Left renal pelvis (tissue), 4 donors: ENCODE data around the gene ZNF561. TPM values are rescaled to one million over a fixed set of nuclear protein-coding genes. Genes with fewer than 3 reads are reported as not detected.
"Not testable (repeated sequence)": the region's sequence is repeated elsewhere in the genome, so short reads cannot be mapped to it uniquely, and the experiment has no call there.

Experiments
- DNase-seq, 4 donors: peaks; one replicate each; pipeline ENCODE4 v3.0.0-alpha.2; 2013; ENCODE audit warnings: low read depth in 4 of 4, low spot score in 3 of 4
- polyA plus RNA-seq, 4 donors: library from polyadenylated mRNA; unstranded; fragments of 120-200 nt; gene quantifications; one replicate each; pipeline ENCODE4 v1.2.1, GENCODE V29; 2013; ENCODE audit not compliant: insufficient read length in 4 of 4

Gene ZNF561
- 10 to 100 TPM; 53.9 to 62.5 (median 61.6) TPM for polyA plus RNA-seq

DNA sequence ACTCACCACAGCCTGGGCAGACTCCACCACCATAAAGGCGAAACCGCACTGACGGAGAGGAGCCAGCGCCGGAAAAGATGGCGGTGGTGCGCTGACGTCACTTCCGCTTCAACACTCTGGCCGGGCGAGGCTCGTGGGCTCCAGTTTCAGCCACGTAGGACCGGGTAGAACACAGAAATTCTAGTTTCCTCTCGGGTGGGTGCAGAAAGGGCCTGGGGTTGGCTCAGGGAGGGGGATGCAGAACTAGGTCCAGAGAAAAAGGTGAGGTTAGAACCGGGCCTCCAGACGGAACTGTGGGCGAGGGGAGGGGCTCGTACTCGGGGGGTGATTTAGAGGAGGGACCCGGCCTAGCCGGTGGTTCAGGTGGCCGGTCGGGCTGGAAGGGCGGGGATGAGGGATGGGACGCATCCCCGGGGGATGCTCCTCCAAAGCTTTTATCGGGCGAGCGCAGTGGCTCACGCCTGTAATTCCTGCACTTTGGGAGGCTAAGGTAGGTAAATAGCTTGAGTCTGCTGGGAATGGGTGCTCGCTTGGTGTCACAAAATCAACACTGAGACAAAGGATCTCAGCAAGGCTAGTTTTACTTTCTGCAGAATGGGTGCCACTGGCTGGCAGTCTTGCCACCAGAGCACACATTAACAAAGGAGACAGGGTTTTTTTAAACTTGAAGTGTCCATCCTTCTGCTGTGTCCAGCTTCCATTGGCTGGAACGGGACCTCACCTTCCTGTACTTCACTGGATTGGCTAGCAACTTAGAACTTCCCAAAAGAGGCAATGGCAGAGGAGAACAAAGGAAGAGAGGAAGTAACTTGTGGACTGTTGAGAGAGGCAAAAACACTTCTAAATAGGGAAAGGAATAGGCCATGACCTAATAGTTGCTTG is at the start of gene ZNF561:
Gene ZNF561 (minus strand): TSS at position 77 of the 882 bp plus-strand sequence. CDS start 1,776 bp downstream, outside the sequence.
- DNase-seq = peak; percentile 77 to 90 (median 82)

DNA sequence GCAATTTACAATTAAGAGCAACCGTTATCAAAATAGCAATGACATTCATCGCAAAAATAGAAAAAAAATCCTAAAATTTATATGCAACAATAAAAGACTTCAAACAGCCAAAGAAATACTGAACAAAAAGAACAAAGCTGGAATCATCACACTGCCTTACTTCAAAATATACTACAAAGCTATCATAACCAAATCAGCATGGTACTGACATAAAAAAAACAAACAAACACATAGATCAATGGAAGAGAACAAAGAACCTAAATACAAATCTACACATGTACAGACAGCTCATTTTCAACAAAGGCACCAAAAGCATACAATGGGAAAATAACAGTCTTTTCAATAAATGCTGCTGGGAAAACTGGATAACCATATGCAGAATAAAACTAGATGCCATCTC is 47.5 kb upstream of the ZNF561 start:
- no peak for DNase-seq

DNA sequence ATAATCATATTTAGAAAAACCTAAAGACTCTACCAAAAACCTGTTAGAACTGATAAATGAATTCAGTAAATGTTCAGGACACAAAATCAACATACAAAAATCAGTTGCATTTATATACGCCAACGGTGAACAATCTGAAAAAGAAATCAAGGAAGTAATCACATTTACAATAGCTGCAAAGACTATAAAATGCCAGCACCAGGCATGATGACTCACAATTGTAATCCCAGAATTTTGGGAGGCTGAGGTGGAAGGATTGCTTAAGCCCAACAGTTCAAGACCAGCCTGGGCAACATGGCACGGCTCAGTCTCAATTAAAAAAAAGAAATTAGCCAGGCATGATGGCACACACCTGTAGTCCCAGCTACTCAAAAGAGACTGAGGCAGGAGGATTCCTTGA is 46.9 kb upstream of the ZNF561 start:
- DNase-seq = no peak

DNA sequence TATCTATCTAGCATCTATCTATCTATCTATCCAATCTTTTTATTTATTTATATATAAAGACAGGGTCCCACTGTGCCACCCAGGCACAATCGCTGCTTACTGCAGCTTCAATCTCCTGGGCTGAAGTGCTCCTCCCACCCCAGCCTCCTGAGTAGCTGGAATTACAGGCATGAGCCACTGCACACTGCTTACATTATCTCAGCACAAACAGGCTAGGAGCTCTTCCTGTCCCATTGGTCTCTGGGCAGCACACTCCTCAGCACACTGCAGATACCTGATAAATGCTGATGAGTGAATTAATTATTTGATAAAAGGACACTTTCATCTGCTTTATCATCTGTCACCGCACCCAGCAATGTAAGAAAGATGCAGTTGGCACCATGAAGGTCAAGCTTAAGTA is 37.7 kb upstream of the ZNF561 start:
- no peak for DNase-seq

DNA sequence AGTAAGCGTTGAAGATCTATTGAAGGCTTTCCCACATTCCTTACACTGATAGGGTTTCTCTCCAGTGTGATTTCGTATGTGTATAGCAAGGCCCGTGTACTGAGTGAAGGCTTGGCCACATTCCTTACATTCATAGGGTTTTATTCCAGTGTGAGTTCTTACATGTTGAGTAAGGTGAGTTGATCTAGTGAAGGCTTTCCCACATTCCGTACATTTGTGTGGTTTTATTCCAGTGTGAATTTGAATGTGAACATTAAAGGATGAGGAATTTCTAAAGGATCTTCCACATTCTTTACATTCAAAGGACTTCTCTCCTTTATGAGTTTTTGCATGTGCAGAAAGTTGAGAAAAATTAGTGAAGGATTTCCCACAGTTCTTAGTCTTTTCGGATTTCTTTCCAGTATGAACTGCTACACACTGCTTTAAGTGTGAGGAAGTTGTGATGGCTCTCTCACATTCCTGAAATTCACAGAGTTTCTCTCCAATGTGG is 32.1 kb upstream of the ZNF561 start:
- DNase-seq = not testable (repeated sequence)

DNA sequence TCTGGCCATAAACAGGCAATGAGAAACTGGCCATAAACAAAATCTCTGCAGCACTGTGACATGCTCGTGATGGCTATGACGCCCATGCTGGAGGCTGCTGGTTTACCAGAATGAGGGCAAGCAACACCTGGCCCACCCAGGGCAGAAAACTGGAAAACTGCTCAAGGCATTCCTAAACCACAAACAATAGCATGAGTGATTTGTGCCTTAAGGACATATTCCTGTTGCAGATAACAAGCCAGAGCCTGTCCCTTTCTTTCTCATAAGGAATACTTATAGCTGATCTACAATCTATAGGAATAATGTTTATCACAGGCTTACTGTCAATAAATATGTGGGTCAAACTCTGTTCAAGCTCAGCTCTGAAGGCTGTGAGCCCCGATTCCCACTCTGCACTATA is 30.4 kb upstream of the ZNF561 start:
- DNase-seq = not testable (repeated sequence)

DNA sequence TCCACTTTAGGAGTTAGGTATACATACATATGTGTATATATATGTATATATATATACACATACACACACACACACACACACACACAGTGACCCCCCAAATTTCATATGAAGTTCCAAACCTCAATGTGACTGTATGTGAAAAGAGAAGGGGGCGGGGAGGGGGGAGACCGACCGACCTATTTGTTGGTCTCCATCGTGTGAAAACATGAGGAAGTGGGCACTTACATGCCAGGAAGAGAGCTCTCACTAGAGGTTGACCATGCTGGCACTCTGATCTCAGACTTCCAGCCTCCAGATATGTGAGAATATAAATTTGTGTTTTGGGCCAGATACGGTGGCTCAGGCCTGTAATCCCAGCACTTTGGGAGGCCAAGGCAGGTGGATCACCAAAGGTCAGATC is 29.3 kb upstream of the ZNF561 start:
- DNase-seq = no peak

DNA sequence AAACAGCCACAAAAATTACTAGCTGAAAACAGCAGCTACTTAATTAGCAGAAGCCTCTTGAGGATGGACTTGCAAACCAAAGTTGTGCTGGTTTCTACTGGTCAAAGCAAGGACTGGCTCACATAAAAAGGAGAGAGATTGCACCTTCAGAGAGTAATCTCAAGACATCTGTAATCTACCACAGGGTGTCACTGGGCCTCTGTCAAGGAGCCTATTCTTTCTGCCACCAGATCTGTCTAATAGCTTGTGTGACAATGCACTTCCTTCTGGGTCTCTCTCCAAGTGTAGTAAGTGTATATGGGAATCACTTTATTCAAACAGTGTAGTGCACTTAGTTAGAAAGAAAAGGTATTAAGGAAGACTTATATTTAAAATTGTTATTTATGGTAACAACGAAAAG is 24.4 kb upstream of the ZNF561 start:
- no peak for DNase-seq

DNA sequence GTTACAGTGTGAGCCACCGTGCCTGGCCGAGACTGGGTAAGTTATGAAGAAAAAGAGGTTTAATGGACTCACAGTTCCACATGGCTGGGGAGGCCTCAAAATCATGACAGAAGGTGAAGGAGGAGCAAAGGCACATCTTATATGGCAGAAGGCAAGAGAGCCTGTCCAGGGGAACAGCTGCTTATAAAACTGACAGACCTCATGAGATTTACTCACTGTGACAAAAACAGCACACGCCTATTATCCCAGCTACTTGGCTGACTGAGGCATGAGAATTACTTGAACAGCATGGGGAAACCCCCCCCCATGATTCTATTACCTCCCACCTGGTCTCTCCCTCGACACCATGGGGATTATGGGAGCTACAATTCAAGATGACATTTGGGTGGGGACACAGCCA is 23.4 kb upstream of the ZNF561 start:
- no peak for DNase-seq

DNA sequence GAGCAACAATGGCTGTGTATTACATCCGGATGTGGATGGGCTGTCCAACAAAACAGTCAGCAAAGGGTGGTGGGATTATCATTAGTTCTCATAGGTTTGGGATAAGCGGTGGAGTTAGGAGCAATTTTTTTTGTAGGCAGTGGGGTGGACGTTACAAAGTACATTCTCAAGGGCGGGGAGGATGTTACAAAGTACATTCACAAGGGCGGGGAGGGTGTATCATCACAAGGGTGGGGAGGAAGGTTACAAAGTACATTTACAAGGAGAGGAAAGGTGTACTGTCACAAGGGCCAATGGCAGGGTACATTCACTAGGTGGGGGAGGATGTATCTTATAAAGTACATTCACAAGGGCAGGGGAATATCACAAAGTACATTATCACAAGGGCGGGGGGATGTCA is 20.8 kb upstream of the ZNF561 start:
- no peak for DNase-seq

DNA sequence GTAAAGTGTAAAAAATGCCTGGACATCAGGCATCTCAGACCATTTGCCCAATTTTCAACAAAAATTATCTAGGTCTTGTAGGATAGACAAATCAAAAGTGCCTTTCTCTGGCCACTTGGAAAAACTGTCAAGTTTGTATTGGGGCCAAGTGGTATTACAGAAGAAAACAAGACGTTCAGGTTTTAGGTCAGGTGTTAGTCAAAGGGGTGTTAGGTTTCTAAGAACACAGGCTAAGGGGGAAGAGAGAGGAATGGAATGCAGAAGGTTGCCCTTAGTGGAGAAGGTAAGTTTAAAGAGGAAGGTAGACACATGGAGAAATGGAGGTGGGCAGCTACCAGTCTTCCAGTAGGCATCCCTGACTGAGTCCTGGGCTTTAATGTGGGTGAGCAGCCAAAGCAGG is 19.9 kb upstream of the ZNF561 start:
- DNase-seq = no peak

DNA sequence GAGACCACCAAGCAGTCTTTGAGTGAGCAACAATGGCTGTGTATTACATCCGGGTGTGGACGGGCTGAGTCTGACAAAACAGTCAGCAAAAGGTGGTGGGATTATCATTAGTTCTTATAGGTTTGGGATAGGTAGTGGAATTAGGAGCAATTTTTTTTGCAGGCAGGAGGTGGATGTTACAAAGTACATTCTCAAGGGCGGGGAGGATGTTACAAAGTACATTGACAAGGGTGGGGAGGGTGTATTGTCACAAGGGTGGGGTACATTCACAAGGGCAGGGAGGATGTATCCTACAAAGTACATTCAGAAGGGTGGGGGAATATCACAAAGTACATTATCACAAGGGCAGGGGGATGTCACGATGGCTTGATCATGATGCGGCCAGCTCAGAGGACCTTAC is 15.0 kb upstream of the ZNF561 start:
- no peak for DNase-seq

DNA sequence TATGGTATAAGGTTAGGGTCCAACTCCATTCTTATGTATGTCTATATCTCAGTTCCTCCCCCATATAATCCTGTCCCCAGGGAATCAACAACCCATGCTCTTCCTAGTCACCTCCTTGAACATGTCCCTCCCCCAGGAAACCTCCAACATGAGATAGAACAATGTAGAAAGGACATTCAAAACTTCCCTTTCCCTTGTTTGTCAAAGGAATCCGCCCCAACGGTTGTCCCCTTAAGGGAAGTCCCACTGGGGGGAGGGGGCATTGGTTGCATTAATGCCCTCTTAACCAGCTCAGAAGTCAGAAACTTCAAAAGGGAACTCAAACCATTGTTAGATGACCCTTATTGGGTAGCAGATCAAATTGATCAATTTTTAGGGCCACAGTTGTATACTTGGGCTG is 6.8 kb upstream of the ZNF561 start:
- no peak for DNase-seq

DNA sequence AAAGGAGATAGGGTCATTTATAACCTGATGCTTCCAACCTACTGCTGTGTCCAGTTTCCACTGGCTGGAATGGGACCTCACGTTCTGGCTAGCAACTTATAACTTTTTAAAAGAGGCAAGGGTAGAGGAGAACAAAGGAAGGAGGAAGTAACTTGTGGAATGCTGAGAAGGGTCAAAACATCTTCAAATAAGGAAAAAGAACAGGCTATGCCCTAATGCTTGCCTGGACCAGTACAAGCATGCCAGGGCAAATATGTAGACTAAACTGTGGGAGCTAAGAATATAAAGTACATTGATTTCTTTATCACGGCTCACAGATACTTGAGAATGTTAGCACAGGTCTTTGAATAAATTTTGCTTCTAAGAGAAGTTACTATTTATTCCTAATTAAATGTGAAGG is 1.5 kb upstream of the ZNF561 start:
- DNase-seq = no peak

DNA sequence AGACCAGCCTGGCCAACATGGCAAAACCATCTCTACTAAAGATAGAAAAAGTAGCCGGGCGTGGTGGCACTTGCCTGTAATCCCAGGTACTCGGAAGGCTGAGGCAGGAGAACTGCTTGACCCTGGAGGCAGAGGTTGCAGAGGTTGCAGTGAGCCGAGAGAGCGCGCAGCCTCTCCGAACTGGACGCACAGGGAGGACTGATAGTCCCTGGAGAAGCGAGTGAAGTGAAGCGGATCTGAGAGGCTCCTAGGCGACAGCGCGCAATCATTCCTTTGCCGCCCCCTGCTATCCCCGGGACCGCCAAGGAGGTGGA is 233 bp downstream of the ZNF561 start:
- DNase-seq = no peak

DNA sequence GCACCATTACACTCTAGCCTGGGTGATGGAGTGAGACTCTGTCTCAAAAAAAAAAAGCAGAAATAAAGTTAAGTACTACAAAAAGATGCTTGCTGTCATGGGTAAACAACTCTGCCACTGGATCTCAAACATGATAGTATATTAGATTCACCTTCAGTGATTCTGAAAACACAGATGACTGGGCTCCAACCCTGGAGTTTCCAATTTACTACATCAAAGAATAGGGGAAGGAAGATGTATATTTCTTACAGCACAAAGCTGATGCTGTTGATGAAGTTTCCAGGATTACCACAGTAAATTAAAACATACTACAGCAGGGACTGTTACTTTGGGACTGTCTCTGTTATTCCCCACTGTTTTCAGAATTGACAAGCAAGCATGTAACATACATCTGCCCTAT is 5.2 kb downstream of the ZNF561 start:
- no peak for DNase-seq

DNA sequence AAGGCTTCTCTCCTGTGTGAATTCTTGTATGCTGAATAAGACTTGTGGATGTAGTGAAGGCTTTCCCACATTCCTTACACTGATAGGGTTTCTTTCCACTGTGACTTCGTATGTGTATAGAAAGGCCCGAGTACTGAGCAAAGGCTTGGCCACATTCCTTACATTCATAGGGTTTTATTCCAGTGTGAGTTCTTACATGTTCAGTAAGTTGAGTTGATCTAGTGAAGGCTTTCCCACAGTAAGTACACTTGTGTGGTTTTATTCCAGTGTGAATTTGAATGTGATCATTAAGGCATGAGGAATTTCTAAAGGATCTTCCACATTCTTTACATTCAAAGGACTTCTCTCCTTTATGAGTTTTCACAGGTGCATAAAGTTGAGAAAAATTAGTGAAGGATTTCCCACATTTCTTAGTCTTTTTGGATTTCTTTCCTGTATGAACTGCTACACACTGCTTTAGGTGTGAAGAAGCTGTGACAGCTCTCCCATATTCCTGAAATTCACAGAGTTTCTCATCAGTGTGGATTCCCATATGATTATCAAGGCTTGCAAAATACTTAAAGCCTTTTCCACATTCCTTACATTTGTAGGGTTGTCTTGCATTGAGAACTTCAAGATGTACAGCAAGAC is 10.4 kb downstream of the ZNF561 start:
- no peak for DNase-seq

DNA sequence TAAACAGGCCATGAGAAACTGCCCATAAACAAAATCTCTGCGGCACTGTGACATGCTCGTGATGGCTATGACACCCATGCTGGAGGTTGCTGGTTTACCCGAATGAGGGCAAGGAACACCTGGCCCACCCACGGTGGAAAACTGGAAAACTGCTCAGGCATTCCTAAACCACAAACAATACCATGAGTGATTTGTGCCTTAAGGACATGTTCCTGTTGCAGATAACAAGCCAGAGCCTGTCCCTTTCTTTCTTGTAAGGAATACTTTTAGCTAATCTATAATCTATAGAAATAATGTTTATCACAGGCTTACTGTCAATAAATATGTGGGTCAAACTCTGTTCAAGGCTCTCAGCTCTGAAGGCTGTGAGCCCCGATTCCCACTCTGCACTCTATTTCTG is 12.1 kb downstream of the ZNF561 start:
- DNase-seq = no peak

DNA sequence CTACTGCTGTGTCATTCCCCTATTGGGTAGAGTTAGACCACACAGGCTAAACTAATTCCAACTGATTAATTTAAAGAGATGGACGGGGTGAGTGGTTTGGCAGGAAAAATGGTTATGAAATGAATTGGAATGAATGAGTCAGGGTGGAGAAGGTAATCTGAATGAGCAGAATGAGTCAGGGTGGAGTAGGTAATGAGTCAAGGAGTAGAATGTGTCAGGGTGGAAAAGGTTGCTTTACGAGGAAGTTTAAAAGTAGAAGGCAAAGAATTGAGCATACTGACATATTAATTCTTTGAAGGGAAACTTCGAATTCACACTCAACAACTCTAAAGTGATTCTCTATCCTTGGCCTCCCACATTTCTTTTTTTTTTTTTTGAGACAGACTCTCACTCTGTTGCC is 24.0 kb downstream of the ZNF561 start:
- DNase-seq = no peak

DNA sequence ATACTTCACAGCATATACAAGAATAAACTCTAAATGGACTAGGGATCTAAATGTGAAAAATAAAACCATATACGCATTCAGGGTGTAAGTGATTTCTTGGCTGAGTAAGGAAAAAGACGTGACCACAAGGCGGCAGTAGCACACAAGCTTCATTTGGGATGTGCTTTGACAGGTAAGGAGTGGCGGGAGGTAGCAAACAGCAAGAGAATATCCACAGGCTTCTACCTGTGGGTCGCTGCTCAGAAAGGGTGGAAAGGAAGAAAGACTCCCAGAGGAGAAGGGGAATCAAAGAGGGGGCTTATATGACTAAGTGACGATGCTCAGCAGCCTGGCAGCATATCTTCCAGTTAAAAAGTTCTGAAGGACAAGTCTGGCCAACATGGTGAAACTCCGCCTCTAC is 34.3 kb downstream of the ZNF561 start:
- DNase-seq = peak; percentile 29 to 39 (median 30)

DNA sequence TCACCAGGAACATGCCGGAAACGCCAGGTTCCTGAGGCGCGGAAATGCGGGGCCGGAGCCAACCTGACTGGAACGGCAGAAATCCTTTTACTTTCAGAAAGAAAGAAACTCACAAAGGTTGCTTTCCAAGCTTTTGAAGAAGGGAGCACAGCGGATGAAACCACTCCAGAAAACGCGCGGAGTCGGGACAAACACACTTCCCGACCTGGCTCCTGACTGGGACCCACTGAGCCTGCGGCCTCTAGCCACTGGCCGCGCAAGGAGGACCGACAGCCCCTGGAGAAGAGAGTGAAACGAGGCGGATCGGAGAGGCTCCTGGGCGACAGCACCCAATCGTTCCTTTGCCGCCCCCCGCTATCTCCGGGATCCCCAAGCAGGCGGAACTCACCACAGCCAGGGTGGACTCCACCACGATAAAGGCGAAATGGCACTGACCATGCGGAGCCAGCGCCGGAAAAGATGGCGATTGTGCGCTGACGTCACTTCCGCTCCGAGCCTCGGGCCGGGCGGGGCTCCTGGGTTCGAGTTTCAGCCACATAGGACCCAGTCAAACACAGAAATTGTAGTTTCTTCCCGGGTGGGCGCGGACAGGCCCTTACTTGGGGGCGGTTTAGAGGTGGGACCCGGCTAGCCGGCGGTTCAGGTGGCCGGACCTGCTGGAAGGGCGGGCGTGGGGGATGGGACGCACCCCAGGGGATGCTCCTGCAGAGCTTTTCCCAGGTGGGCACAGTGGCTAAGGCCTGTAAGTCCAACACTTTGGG is 36.8 kb downstream of the ZNF561 start, which contains the start of gene ZNF121:
Gene ZNF121 (minus strand): TSS at position 432 of the 761 bp plus-strand sequence. CDS start 16,407 bp downstream, outside the sequence.
- peak; percentile 75 to 79 (median 79) for DNase-seq
